Measurements from ENCODE around the gene ACAP1.

GRCh38 chr17:7328840-7329373 lies 7.4 kb upstream of the ACAP1 start, which contains the start of gene NEURL4:
- TF ChIP-seq POLR2A (IDR thresholded peaks at IDR 0.05) (no peak), POLR2AphosphoS5 (IDR thresholded peaks at IDR 0.05) (no peak)

Data from breast epithelium (tissue), 3 donors.